Suprapubic skin (tissue), 3 donors: Measurements from ENCODE around the gene RPGRIP1L.

Source experiments
- CTCF ChIP-seq, 2 donors: fragments of 200-600 bp in 1 of 2; fragments of 450-650 bp in 1 of 2; sonication (generic) in 1 of 2; IDR thresholded peaks; one replicate each; pipeline ENCODE4 v1.5.1; 2016 to 2019; ENCODE audit warnings: antibody characterized with exemption in 2 of 2, mild to moderate bottlenecking in 1 of 2, moderate library complexity in 1 of 2
- POLR2A ChIP-seq, 2 donors: fragments of 450-650 bp; IDR thresholded peaks; one replicate each; pipeline ENCODE4 v1.6.1; 2017; ENCODE audit warnings: antibody characterized with exemption in 2 of 2, mild to moderate bottlenecking in 2 of 2, moderate library complexity in 2 of 2

GRCh38 chr16:53715023-53715384 is 11.3 kb upstream of the RPGRIP1L start:
- no peak for TF ChIP-seq CTCF (IDR thresholded peaks at IDR 0.05)
- TF ChIP-seq POLR2A (IDR thresholded peaks at IDR 0.05) = no peak
